Thyroid gland (tissue), 4 donors: ENCODE measurements around the gene FNBP1.

Experiments
- CTCF ChIP-seq, 6 experiments: fragments of 200-600 bp in 3 of 6; fragments of 450-650 bp in 3 of 6; sonication (generic) in 3 of 6; IDR thresholded peaks; one replicate each; pipeline ENCODE4 v1.5.1; 2016 to 2019; ENCODE audit warnings: antibody characterized with exemption in 6 of 6, mild to moderate bottlenecking in 2 of 6, inconsistent platforms in 1 of 6, moderate library complexity in 1 of 6
- POLR2A ChIP-seq, 2 donors: fragments of 450-650 bp; IDR thresholded peaks; one replicate each; pipeline ENCODE4 v1.6.1; 2017; ENCODE audit warnings: antibody characterized with exemption in 2 of 2, mild to moderate bottlenecking in 2 of 2, moderate library complexity in 1 of 2

GRCh38 chr9:129875181-129875611 lies 167.8 kb downstream of the FNBP1 start:
- TF ChIP-seq CTCF (IDR thresholded peaks at IDR 0.05) (no peak), POLR2A (IDR thresholded peaks at IDR 0.05) (no peak)
